Sigmoid colon (tissue), 4 donors: ENCODE measurements around the gene GLYR1.

Experiments used
- POLR2A ChIP-seq, 2 donors: fragments of 450-650 bp; IDR thresholded peaks; one replicate each; pipeline ENCODE4 v1.6.1; 2016; ENCODE audit warnings: antibody characterized with exemption in 2 of 2, mild to moderate bottlenecking in 2 of 2, moderate library complexity in 2 of 2
- POLR2AphosphoS5 ChIP-seq, 4 donors: sonication (generic); formaldehyde crosslinking; IDR thresholded peaks; one replicate each; pipeline ENCODE4 v1.6.1; 2017; ENCODE audit warnings: antibody characterized with exemption in 4 of 4
- TF ChIP-seq, protein P1 (sequence below), 4 experiments: fragments of 450-650 bp in 3 of 4; fragments of 200-600 bp in 1 of 4; IDR thresholded peaks; one replicate each; pipeline ENCODE4 v1.5.1; 2016 to 2019; ENCODE audit warnings: antibody characterized with exemption in 4 of 4, mild to moderate bottlenecking in 3 of 4, moderate library complexity in 2 of 4

DNA sequence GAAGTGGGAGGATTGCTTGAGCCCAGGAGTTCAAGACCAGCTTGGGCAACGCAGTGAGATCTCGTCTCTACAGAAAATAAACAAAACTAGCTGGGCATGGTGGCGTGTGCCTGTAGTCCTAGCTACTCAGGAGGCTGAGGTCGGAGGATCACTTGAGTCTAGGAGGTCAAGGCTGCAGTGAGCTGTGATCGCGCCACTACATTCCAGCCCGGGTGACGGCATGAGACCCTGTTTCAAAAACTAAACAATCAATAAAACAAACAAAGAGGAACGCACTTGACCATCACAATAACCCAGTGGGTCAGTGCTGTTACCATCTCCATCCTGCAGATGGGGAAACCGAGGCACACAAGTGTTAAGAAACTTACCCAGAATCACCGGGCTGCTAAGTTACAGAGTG lies 93.9 kb downstream of the GLYR1 start:
- TF ChIP-seq, protein P1, sequence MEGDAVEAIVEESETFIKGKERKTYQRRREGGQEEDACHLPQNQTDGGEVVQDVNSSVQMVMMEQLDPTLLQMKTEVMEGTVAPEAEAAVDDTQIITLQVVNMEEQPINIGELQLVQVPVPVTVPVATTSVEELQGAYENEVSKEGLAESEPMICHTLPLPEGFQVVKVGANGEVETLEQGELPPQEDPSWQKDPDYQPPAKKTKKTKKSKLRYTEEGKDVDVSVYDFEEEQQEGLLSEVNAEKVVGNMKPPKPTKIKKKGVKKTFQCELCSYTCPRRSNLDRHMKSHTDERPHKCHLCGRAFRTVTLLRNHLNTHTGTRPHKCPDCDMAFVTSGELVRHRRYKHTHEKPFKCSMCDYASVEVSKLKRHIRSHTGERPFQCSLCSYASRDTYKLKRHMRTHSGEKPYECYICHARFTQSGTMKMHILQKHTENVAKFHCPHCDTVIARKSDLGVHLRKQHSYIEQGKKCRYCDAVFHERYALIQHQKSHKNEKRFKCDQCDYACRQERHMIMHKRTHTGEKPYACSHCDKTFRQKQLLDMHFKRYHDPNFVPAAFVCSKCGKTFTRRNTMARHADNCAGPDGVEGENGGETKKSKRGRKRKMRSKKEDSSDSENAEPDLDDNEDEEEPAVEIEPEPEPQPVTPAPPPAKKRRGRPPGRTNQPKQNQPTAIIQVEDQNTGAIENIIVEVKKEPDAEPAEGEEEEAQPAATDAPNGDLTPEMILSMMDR (IDR thresholded peaks at IDR 0.05), result no peak
- no peak for TF ChIP-seq POLR2A (IDR thresholded peaks at IDR 0.05)
- TF ChIP-seq POLR2AphosphoS5 (IDR thresholded peaks at IDR 0.05), result no peak
